Common myeloid progenitor, CD34-positive (primary cell): Measurements from ENCODE around the gene SCN1B.

Experiments
- CTCF ChIA-PET: fragments of 350-600 bp; sonication (Branson Sonifier 250); formaldehyde crosslinking; loops from one replicate; lab custom pipeline; 2021; ENCODE audit warnings: antibody characterized with exemption; lab: Charles Lee
- POLR2A ChIA-PET: fragments of 350-600 bp; sonication (Branson Sonifier 250); formaldehyde crosslinking; loops from one replicate; lab custom pipeline; 2021; ENCODE audit warnings: antibody characterized with exemption; lab: Charles Lee
- DNase-seq, 3 donors: peaks; one replicate each; pipeline versions ENCODE4 v3.0.0 to v3.0.0-alpha.2; 2013
- H3K27ac ChIP-seq, 2 experiments: 1 replicate in 1 of 2; 2 replicates in 1 of 2; pipeline ENCODE4 v1.7.0; 2013; ENCODE audit warnings: inconsistent platforms in 2 of 2, low read length in 2 of 2, mild to moderate bottlenecking in 2 of 2, low read depth in 1 of 2, moderate library complexity in 1 of 2; ENCODE audit not compliant: severe bottlenecking in 2 of 2, insufficient read depth in 1 of 2, poor library complexity in 1 of 2
- H3K27me3 ChIP-seq, 5 experiments: replicated peaks in 2 of 5; 1 replicate in 3 of 5; 2 replicates in 2 of 5; pipeline versions ENCODE4 v1.6.1 to v1.7.0; 2013; ENCODE audit warnings: low read length in 4 of 5, mild to moderate bottlenecking in 2 of 5, moderate library complexity in 2 of 5, inconsistent platforms in 1 of 5; ENCODE audit not compliant: insufficient read depth in 5 of 5, control insufficient read depth in 4 of 5
- H3K36me3 ChIP-seq, 4 experiments: 1 replicate in 2 of 4; 2 replicates in 2 of 4; pipeline versions ENCODE4 v1.6.1 to v1.7.0; 2013; ENCODE audit warnings: low read length in 3 of 4, control low read depth in 1 of 4, mild to moderate bottlenecking in 1 of 4; ENCODE audit not compliant: control insufficient read depth in 4 of 4, insufficient read depth in 4 of 4
- H3K4me1 ChIP-seq, 4 experiments: 1 replicate in 3 of 4; 2 replicates in 1 of 4; pipeline versions ENCODE4 v1.6.1 to v1.7.1; 2013; ENCODE audit warnings: low read length in 3 of 4, mild to moderate bottlenecking in 3 of 4, control low read depth in 1 of 4, inconsistent platforms in 1 of 4, moderate library complexity in 1 of 4; ENCODE audit not compliant: control insufficient read depth in 4 of 4, insufficient read depth in 4 of 4; ENCODE audit errors: control extremely low read depth in 1 of 4
- H3K4me3 ChIP-seq, 7 experiments: 1 replicate in 4 of 7; 2 replicates in 3 of 7; pipeline versions ENCODE4 v1.5.1 to v1.7.0; 2013; ENCODE audit warnings: mild to moderate bottlenecking in 7 of 7, low read length in 6 of 7, moderate library complexity in 6 of 7, inconsistent platforms in 2 of 7, low read depth in 2 of 7, control low read depth in 1 of 7; ENCODE audit not compliant: insufficient read depth in 4 of 7, control insufficient read depth in 1 of 7; ENCODE audit errors: extremely low read depth in 1 of 7
- H3K9me3 ChIP-seq, 5 experiments: 1 replicate in 4 of 5; 2 replicates in 1 of 5; pipeline versions ENCODE4 v1.6.1 to v1.7.1; 2013; ENCODE audit warnings: low read length in 4 of 5, mild to moderate bottlenecking in 2 of 5, inconsistent platforms in 1 of 5, low read depth in 1 of 5, moderate library complexity in 1 of 5; ENCODE audit not compliant: control insufficient read depth in 4 of 5, insufficient read depth in 2 of 5; ENCODE audit errors: control extremely low read depth in 1 of 5
- WGBS: methylation state at CpG from one replicate; pipeline ENCODE4 v1.1.5; 2013; ENCODE audit not compliant: insufficient coverage; 5-methylcytosine and 5-hydroxymethylcytosine counted together

Gene SCN1B

DNA sequence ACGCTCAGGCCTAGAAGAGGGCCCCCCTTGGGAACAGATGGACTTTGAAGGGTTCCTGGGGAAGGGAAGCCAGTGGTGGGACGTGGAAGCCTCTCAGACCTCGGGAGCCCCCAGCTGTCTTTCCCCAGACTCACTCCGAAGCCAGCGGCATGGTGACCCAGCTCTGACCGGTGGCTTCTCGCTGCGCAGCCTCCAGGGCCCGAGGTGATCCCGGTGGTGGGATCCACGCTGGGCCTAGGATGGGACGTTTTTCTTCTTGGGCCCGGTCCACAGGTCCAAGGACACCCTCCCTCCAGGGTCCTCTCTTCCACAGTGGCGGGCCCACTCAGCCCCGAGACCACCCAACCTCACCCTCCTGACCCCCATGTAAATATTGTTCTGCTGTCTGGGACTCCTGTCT lies 35.9 kb downstream of the SCN1B start:
- Histone ChIP-seq H3K27me3 (peaks cover 0 to 4% (median 0%) of the 10 kb centered on the region in 5 experiments), H3K4me3 (no peak overlapping the region), H3K27ac (no peak overlapping the region), H3K9me3 (peaks cover 0 to 5% (median 0%) of the 10 kb centered on the region in 5 experiments), H3K4me1 (no peaks in the 10 kb centered on the region), H3K36me3 (no peaks in the 10 kb centered on the region)
- 97% methylated on average over 13 of the region's 15 CpGs for WGBS
- ChIA-PET CTCF (interaction anchor here (0.7 to 6.2 kb wide), 15 partner anchors 9 to 864 kb away, joined by 3 to 50 read pairs (median 7); partner anchors contain the start of genes FXYD1, FXYD5 and LGI4), POLR2A (no interaction called here)
- no peak for DNase-seq

DNA sequence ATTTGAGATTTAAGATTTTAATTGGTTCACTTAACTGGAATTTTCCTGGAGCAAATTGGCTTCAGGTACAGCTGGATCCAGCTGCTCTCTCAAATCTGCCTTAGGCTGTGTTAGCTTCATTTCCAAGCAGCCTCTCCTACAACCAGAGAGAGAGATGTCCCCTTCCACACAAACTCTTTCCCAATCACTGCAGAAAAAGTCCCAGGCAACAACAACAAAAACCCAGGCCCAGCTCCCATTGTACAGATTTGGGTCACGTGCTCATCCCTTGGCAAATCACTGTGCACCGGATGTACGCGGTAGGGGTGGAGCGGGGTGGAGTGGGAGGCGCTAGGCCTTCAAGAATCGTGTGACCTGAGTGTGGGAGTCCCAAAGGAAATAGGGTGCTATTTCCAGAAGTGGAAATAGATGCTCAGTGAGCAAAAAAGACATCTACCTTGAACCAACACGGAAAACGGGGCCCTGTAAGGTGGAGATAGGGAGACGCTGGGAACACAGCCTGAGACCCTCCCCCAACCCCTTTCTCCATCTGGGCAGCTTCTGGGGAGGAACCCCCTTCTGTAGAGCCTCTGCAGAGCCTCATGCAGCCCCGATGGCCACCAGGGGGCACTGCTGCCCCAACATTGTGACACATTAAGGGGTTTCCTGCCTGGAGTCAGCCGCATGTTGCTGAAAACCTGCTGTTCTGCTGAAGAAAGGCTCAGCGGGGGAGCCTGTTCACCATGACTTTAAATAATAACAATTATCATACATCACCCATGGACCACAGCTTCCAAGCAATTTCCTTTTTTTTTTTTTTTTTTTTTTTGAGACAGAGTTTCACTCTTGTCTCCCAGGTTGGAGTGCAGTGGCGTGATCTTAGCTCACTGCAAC lies 36.7 kb downstream of the SCN1B start:
- DNase-seq, result peak; percentile 89 to 94 (median 92)
- Histone ChIP-seq H3K27ac (no peak overlapping the region), H3K36me3 (no peaks in the 10 kb centered on the region), H3K4me1 (no peaks in the 10 kb centered on the region), H3K9me3 (peaks cover 0 to 5% (median 0%) of the 10 kb centered on the region in 5 experiments), H3K4me3 (no peak overlapping the region), H3K27me3 (peaks cover 0 to 4% (median 0%) of the 10 kb centered on the region in 5 experiments)
- ChIA-PET CTCF (interaction anchor here (0.6 to 6.2 kb wide), 21 partner anchors 10 to 865 kb away, joined by 3 to 50 read pairs (median 5); partner anchors contain the start of genes FXYD1, FXYD5 and LGI4), POLR2A (no interaction called here)
- 37% methylated on average over 8 of the region's 14 CpGs for WGBS

DNA sequence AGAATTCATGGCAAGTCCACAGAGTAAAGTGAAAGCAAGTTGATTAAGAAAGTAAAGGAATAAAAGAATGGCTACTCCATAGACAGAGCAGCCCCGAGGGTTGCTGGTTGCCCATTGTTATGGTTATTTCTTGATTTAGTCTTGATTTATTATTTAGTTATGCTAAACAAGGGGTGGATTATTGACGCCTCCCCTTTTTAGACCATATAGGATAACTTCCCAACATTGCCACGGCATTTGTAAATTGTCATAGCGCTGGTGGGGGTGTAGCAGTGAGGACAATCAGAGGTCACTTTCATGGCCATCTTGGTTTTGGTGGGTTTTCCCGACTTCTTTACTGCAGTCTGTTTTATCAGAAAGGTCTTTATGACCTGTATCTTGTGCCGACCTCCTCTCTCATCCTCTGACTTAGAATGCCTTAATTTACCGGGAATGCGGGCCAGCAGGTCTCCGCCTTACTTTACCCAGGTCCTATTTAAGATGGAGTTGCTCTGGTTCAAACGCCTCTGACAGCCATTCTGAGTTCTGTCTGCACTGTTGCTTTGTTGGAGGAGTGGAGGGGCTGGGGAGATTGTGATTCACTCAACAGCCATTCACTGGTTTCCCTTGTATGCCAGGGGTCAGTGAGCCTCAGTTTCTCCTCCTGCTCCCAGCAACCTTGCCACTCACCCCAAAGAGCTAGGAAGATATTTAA lies 38.8 kb downstream of the SCN1B start:
- Histone ChIP-seq H3K27ac (no peak overlapping the region), H3K27me3 (peaks cover 0 to 1% (median 0%) of the 10 kb centered on the region in 5 experiments), H3K9me3 (peaks cover 0 to 5% (median 0%) of the 10 kb centered on the region in 5 experiments), H3K4me1 (no peaks in the 10 kb centered on the region), H3K4me3 (no peak overlapping the region), H3K36me3 (no peaks in the 10 kb centered on the region)
- POLR2A ChIA-PET, result no interaction called here
- 89% methylated on average over 7 of the region's 10 CpGs for WGBS
- CTCF ChIA-PET, result interaction anchor here (0.9 to 6.2 kb wide), 15 partner anchors 11 to 149 kb away, joined by 3 to 50 read pairs (median 5); partner anchors contain the start of genes FXYD3 and LGI4
- DNase-seq, result no peak

DNA sequence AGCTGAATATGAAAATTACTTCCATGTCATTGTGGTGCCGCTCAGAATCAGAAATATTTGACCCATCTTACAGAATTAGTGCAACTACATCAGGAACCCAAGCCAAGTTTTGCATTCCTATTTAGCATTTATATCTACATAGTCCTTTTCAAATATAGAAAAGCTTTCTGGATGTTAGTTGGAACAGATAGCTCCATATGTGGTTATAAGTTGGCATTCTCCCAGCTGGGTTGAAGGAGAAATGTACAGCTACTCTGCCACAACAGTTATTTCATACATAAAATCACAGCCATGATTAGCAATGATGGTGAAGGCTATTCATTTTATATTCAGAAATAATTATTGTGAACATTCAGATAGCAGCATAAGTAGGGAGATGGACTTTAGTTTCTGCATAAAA lies 39.4 kb downstream of the SCN1B start:
- WGBS, result 92% methylated on average over 1 of the region's 1 CpG
- POLR2A ChIA-PET, result no interaction called here
- Histone ChIP-seq H3K27me3 (peaks cover 0 to 1% (median 0%) of the 10 kb centered on the region in 5 experiments), H3K4me3 (no peak overlapping the region), H3K9me3 (peaks cover 0 to 5% (median 0%) of the 10 kb centered on the region in 5 experiments), H3K4me1 (no peaks in the 10 kb centered on the region), H3K27ac (no peak overlapping the region), H3K36me3 (no peaks in the 10 kb centered on the region)
- CTCF ChIA-PET, result interaction anchor here (0.7 to 2.9 kb wide), 16 partner anchors 11 to 149 kb away, joined by 3 to 15 read pairs (median 4); partner anchors contain the start of gene FXYD3
- DNase-seq, result no peak

DNA sequence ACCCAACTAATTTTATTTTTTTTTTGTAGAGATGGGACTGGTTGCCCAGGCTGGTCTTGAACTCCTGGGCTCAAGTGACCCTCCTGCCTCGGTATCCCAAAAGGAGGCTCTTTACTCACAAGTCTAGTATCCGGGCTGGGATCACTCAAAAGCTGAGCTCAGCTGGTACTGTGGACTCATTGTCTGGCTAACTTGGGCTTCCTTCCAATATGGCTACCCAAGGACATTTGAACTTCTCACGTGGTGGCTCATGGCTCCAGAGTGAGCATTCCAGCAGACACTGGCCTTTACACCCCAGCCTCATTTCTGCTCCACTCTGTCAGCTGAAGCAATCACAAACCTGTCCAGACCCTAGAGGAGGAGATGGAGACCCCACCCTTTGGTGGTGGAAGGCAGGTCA lies 40.2 kb downstream of the SCN1B start:
- Histone ChIP-seq H3K4me3 (no peak overlapping the region), H3K27ac (no peak overlapping the region), H3K27me3 (peaks cover 0 to 1% (median 0%) of the 10 kb centered on the region in 5 experiments), H3K36me3 (no peaks in the 10 kb centered on the region), H3K4me1 (no peaks in the 10 kb centered on the region), H3K9me3 (peaks cover 0 to 5% (median 0%) of the 10 kb centered on the region in 5 experiments)
- CTCF ChIA-PET, result interaction anchor here (0.7 to 2.9 kb wide), 18 partner anchors 11 to 72 kb away, joined by 3 to 15 read pairs (median 4); partner anchors contain the start of gene FXYD3
- 93% methylated on average over 3 of the region's 3 CpGs for WGBS
- DNase-seq, result no peak
- POLR2A ChIA-PET, result no interaction called here

DNA sequence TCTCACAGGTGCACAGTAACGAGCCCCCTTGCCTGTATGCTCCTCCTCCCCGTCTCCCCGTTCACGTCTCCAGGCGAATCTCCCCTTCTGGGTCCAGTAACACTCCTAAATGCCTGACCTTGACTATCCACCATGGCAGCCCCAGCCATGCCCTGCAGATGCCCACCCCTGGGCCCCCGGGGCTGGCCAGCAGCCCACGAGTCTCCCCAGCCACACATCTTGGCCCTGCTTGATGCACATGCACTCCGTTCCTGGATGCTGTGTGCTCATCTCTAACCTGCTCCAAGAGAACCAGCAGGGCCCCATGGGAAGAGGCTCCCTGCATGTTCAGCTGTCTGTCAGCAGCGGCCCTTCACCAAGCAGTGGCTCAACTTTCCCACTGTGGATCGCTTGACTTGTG lies 43.2 kb downstream of the SCN1B start:
- Histone ChIP-seq H3K36me3 (no peaks in the 10 kb centered on the region), H3K27me3 (no peaks in the 10 kb centered on the region), H3K27ac (no peak overlapping the region), H3K9me3 (peaks cover 0 to 5% (median 0%) of the 10 kb centered on the region in 5 experiments), H3K4me3 (no peak overlapping the region), H3K4me1 (peaks cover 0 to 8% (median 2%) of the 10 kb centered on the region in 4 experiments)
- ChIA-PET POLR2A (no interaction called here), CTCF (no interaction called here)
- WGBS, result 95% methylated on average over 10 of the region's 10 CpGs
- DNase-seq, result no peak
